ENCODE measurements around the gene IL4R.
"Not testable (repeated sequence)": the region's sequence is repeated elsewhere in the genome, so short reads cannot be mapped to it uniquely, and the experiment has no call there.

The IL4R gene

GRCh38 chr16:27324851-27325301 is 11.1 kb downstream of the IL4R start:
- TF ChIP-seq POLR2A (IDR thresholded peaks at IDR 0.05; ENCODE audit: low read depth, low read length): no peak
- DNase-seq (ENCODE audit: insufficient read length, low spot score): no peak
- FAIRE-seq: no peak

GRCh38 chr16:27325736-27326135 is 12.0 kb downstream of the IL4R start:
- FAIRE-seq (no peak), DNase-seq (ENCODE audit: insufficient read length, low spot score) (no peak)
- no peak for TF ChIP-seq POLR2A (IDR thresholded peaks at IDR 0.05; ENCODE audit: low read depth, low read length)

- FAIRE-seq (no peak), DNase-seq (ENCODE audit: insufficient read length, low spot score) (no peak)
- no peak for TF ChIP-seq POLR2A (IDR thresholded peaks at IDR 0.05; ENCODE audit: low read depth, low read length)
Observed at GRCh38 chr16:27326251-27326650, 12.5 kb downstream of the IL4R start.

- no peak for TF ChIP-seq POLR2A (IDR thresholded peaks at IDR 0.05; ENCODE audit: low read depth, low read length)
- DNase-seq (ENCODE audit: insufficient read length, low spot score) (peak; percentile 90), FAIRE-seq (peak; percentile 53)
Observed at GRCh38 chr16:27326738-27327585, 13.2 kb downstream of the IL4R start.

GRCh38 chr16:27327586-27327915 is 13.8 kb downstream of the IL4R start:
- TF ChIP-seq POLR2A (IDR thresholded peaks at IDR 0.05; ENCODE audit: low read depth, low read length): no peak
- DNase-seq (ENCODE audit: insufficient read length, low spot score) (no peak), FAIRE-seq (no peak)

- FAIRE-seq (no peak), DNase-seq (ENCODE audit: insufficient read length, low spot score) (no peak)
- TF ChIP-seq POLR2A (IDR thresholded peaks at IDR 0.05; ENCODE audit: low read depth, low read length): no peak
Observed at GRCh38 chr16:27328937-27329336, 15.2 kb downstream of the IL4R start.

- DNase-seq (ENCODE audit: insufficient read length, low spot score); FAIRE-seq: not testable (repeated sequence)
Observed at GRCh38 chr16:27329376-27330079, 15.8 kb downstream of the IL4R start.

- FAIRE-seq: no peak
- TF ChIP-seq POLR2A (IDR thresholded peaks at IDR 0.05; ENCODE audit: low read depth, low read length): no peak
- no peak for DNase-seq (ENCODE audit: insufficient read length, low spot score)
Observed at GRCh38 chr16:27330542-27330941, 16.8 kb downstream of the IL4R start.

GRCh38 chr16:27332105-27332504 is 18.3 kb downstream of the IL4R start:
- FAIRE-seq (no peak), DNase-seq (ENCODE audit: insufficient read length, low spot score) (no peak)
- no peak for TF ChIP-seq POLR2A (IDR thresholded peaks at IDR 0.05; ENCODE audit: low read depth, low read length)

GRCh38 chr16:27333104-27333503 is 19.3 kb downstream of the IL4R start:
- no peak for TF ChIP-seq POLR2A (IDR thresholded peaks at IDR 0.05; ENCODE audit: low read depth, low read length)
- FAIRE-seq (no peak), DNase-seq (ENCODE audit: insufficient read length, low spot score) (no peak)

- FAIRE-seq (no peak), DNase-seq (ENCODE audit: insufficient read length, low spot score) (no peak)
- TF ChIP-seq POLR2A (IDR thresholded peaks at IDR 0.05; ENCODE audit: low read depth, low read length): no peak
Observed at GRCh38 chr16:27333549-27333948, 19.8 kb downstream of the IL4R start.

GRCh38 chr16:27334192-27334764 is 20.5 kb downstream of the IL4R start:
- TF ChIP-seq POLR2A (IDR thresholded peaks at IDR 0.05; ENCODE audit: low read depth, low read length): no peak
- no peak for DNase-seq (ENCODE audit: insufficient read length, low spot score)
- no peak for FAIRE-seq

- TF ChIP-seq POLR2A (IDR thresholded peaks at IDR 0.05; ENCODE audit: low read depth, low read length): no peak
- no peak for DNase-seq (ENCODE audit: insufficient read length, low spot score)
- no peak for FAIRE-seq
Observed at GRCh38 chr16:27334838-27335237, 21.1 kb downstream of the IL4R start.

- no peak for DNase-seq (ENCODE audit: insufficient read length, low spot score)
- TF ChIP-seq POLR2A (IDR thresholded peaks at IDR 0.05; ENCODE audit: low read depth, low read length): no peak
- no peak for FAIRE-seq
Observed at GRCh38 chr16:27335349-27336053, 21.7 kb downstream of the IL4R start.
